ENCODE results near the gene TMPRSS9.

DNA sequence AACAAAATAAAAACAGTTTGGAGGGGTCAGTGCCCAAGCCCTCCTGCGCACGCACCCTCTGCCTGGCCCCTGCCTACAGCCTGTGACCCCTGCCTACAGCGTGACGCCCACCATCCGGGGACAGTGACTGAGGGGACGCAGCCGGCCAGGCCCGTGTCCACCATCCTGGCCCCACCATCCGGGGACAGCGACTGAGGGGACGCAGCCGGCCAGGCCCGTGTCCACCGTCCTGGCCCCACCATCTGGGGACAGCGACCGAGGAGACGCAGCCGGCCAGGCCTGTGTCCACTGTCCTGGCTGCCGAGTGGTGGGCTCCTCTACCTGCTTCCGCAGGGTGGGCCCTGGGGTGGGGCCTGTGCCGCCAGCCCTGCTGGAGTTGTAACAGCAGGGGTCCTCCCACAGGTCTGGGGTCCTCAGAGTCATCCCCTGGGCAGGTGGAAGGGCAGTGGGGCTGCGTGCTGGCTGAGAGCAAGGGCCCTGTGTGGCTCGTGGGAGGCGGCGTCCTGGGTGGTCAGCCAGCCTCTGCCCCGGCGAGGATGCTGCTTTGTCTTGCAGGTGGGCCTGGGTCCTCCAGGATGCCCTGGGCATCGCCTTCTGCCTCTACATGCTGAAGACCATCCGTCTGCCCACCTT, 17.3 kb upstream of the TMPRSS9 start:
- TF ChIP-seq, protein P1, sequence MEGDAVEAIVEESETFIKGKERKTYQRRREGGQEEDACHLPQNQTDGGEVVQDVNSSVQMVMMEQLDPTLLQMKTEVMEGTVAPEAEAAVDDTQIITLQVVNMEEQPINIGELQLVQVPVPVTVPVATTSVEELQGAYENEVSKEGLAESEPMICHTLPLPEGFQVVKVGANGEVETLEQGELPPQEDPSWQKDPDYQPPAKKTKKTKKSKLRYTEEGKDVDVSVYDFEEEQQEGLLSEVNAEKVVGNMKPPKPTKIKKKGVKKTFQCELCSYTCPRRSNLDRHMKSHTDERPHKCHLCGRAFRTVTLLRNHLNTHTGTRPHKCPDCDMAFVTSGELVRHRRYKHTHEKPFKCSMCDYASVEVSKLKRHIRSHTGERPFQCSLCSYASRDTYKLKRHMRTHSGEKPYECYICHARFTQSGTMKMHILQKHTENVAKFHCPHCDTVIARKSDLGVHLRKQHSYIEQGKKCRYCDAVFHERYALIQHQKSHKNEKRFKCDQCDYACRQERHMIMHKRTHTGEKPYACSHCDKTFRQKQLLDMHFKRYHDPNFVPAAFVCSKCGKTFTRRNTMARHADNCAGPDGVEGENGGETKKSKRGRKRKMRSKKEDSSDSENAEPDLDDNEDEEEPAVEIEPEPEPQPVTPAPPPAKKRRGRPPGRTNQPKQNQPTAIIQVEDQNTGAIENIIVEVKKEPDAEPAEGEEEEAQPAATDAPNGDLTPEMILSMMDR (IDR thresholded peaks at IDR 0.05) = no peak
- no peak for TF ChIP-seq POLR2A (IDR thresholded peaks at IDR 0.05)

Measured in Peyer's patch (tissue), 4 donors.